MM.1S (cell line): ENCODE results near the gene DCAF6.

Experiments used
- DNase-seq: peaks from one replicate; pipeline ENCODE4 v3.0.0-alpha.2; 2015
- H2AFZ ChIP-seq: fragments of 300-600 bp; sonication (generic); 2 replicates; pipeline ENCODE4 v1.6.0; 2016; ENCODE audit warnings: antibody characterized with exemption, low read length
- H3F3A ChIP-seq: fragments of 300-600 bp; sonication (generic); 2 replicates; pipeline ENCODE4 v1.6.1; 2016; ENCODE audit warnings: mild to moderate bottlenecking, antibody characterized with exemption, low read length, moderate library complexity, mixed read lengths; ENCODE audit not compliant: insufficient read depth
- H3K27ac ChIP-seq: fragments of 300-600 bp; sonication (generic); 2 replicates; pipeline ENCODE4 v1.5.1; 2016; ENCODE audit warnings: mild to moderate bottlenecking, low read length
- H3K27me3 ChIP-seq: fragments of 300-600 bp; sonication (generic); replicated peaks from 2 replicates; pipeline ENCODE4 v1.6.0; 2016; ENCODE audit warnings: low read length; ENCODE audit not compliant: insufficient read depth
- H3K36me3 ChIP-seq: fragments of 300-600 bp; sonication (generic); replicated peaks from 2 replicates; pipeline ENCODE4 v1.6.1; 2016; ENCODE audit warnings: mild to moderate bottlenecking, low read length, mixed read lengths; ENCODE audit not compliant: insufficient read depth
- H3K4me1 ChIP-seq: fragments of 300-600 bp; sonication (generic); 2 replicates; pipeline ENCODE4 v1.6.1; 2016; ENCODE audit warnings: low read length, mixed read lengths
- H3K4me2 ChIP-seq: fragments of 300-600 bp; sonication (generic); 2 replicates; pipeline ENCODE4 v1.6.0; 2016; ENCODE audit warnings: low read depth, low read length
- H3K4me3 ChIP-seq: fragments of 300-600 bp; sonication (generic); 2 replicates; pipeline ENCODE4 v1.5.1; 2016; ENCODE audit warnings: low read length, mixed read lengths
- H3K79me2 ChIP-seq: fragments of 300-600 bp; sonication (generic); 2 replicates; pipeline ENCODE4 v1.6.1; 2016; ENCODE audit warnings: mixed run types, low read length, mixed read lengths
- H3K9ac ChIP-seq: fragments of 300-600 bp; sonication (generic); 2 replicates; pipeline ENCODE4 v1.6.1; 2016; ENCODE audit warnings: low read length, mixed read lengths
- H3K9me2 ChIP-seq: fragments of 300-600 bp; sonication (generic); replicated peaks from 2 replicates; pipeline ENCODE4 v1.6.1; 2016; ENCODE audit warnings: mild to moderate bottlenecking, low read length, mixed read lengths; ENCODE audit not compliant: insufficient read depth
- H3K9me3 ChIP-seq: fragments of 300-600 bp; sonication (generic); replicated peaks from 2 replicates; pipeline ENCODE4 v1.6.1; 2016; ENCODE audit warnings: mild to moderate bottlenecking, low read length, mixed read lengths; ENCODE audit not compliant: insufficient read depth
- H4K20me1 ChIP-seq: fragments of 300-600 bp; sonication (generic); 2 replicates; pipeline ENCODE4 v1.6.1; 2016; ENCODE audit warnings: mild to moderate bottlenecking, low read length, moderate library complexity, mixed read lengths; ENCODE audit not compliant: insufficient read depth
- CTCF ChIP-seq: fragments of 300-600 bp; sonication (generic); IDR thresholded peaks from 2 replicates; pipeline ENCODE4 v1.5.1; 2016; ENCODE audit warnings: antibody characterized with exemption, low read length, mixed read lengths
- EZH2 ChIP-seq: fragments of 300-600 bp; sonication (generic); optimal IDR thresholded peaks from 2 replicates; pipeline ENCODE3; 2017; ENCODE audit warnings: low read depth, mild to moderate bottlenecking, antibody characterized with exemption, low read length, mixed read lengths
- EZH2phosphoT487 ChIP-seq: fragments of 300-600 bp; sonication (generic); IDR thresholded peaks from 2 replicates; pipeline ENCODE4 v1.6.1; 2018; ENCODE audit warnings: antibody characterized with exemption, low read length

The DCAF6 gene

GRCh38 chr1:167916766-167917511 is 19.5 kb upstream of the DCAF6 start:
- H3K36me3 ChIP-seq: no peaks in the 10 kb centered on the region
- H2AFZ ChIP-seq: no peak overlapping the region
- no peak overlapping the region for H3K27ac ChIP-seq
- H3K4me2 ChIP-seq: no peak overlapping the region
- no peaks in the 10 kb centered on the region for H3K27me3 ChIP-seq
- no peak overlapping the region for H3K4me3 ChIP-seq
- TF ChIP-seq CTCF (no peak), EZH2 (no peak), EZH2phosphoT487 (no peak)
- no peaks in the 10 kb centered on the region for H4K20me1 ChIP-seq
- no peak overlapping the region for H3K9ac ChIP-seq
- peaks cover 3% of the 10 kb centered on the region; the same call in 1 of the 2 replicates for H3K4me1 ChIP-seq
- no peak for DNase-seq
- H3K79me2 ChIP-seq: 0 out of 2 replicates have a peak, but pooled peaks cover 4% of the 10 kb centered on the region
- H3K9me3 ChIP-seq: no peaks in the 10 kb centered on the region
- H3K9me2 ChIP-seq: no peaks in the 10 kb centered on the region
- H3F3A ChIP-seq: no peaks in the 10 kb centered on the region

DNA sequence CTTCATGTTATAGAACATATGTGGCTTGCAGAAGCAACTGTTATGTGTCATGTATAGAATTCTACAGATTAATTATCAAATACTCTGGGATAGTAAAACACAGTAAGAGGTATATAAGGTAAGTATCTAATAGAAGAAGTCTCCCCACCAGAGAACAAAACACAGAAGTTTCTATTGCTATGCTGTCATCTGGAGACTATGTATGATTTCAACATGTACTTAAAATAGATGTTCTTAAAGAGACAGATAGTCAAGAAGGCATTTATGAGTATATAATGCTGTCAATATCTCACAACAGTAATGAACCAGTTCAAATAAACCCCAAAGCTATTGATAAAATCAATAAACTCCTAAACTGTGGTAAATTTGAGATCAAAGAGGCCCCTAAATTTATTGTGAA is 14.5 kb upstream of the DCAF6 start:
- peak; percentile 31 for DNase-seq
- Histone ChIP-seq H3K9ac (no peak overlapping the region), H3F3A (0 out of 2 replicates have a peak, but pooled peaks cover 3% of the 10 kb centered on the region), H3K4me2 (peak overlapping the region; percentile 6; the same call in 1 of the 2 replicates), H3K4me3 (no peak overlapping the region), H2AFZ (no peak overlapping the region), H3K79me2 (peaks cover 18% of the 10 kb centered on the region), H3K9me3 (no peaks in the 10 kb centered on the region), H3K27me3 (no peaks in the 10 kb centered on the region), H4K20me1 (no peaks in the 10 kb centered on the region), H3K36me3 (no peaks in the 10 kb centered on the region; the same call in 1 of the 2 replicates), H3K27ac (no peak overlapping the region), H3K9me2 (no peaks in the 10 kb centered on the region), H3K4me1 (peaks cover 13% of the 10 kb centered on the region; the same call in 1 of the 2 replicates)
- TF ChIP-seq EZH2phosphoT487 (no peak), CTCF (no peak), EZH2 (no peak)

GRCh38 chr1:167922611-167923074 is 13.8 kb upstream of the DCAF6 start:
- no peak overlapping the region for H3K9ac ChIP-seq
- H3K4me2 ChIP-seq: no peak overlapping the region
- no peak for DNase-seq
- H4K20me1 ChIP-seq: no peaks in the 10 kb centered on the region
- no peaks in the 10 kb centered on the region for H3K9me2 ChIP-seq
- no peak overlapping the region for H3K27ac ChIP-seq
- H2AFZ ChIP-seq: no peak overlapping the region
- H3K4me3 ChIP-seq: no peak overlapping the region
- 0 out of 2 replicates have a peak, but pooled peaks cover 3% of the 10 kb centered on the region for H3F3A ChIP-seq
- H3K36me3 ChIP-seq: no peaks in the 10 kb centered on the region; the same call in 1 of the 2 replicates
- H3K9me3 ChIP-seq: no peaks in the 10 kb centered on the region
- H3K27me3 ChIP-seq: no peaks in the 10 kb centered on the region
- H3K79me2 ChIP-seq: peaks cover 24% of the 10 kb centered on the region
- no peak for TF ChIP-seq CTCF
- H3K4me1 ChIP-seq: peaks cover 13% of the 10 kb centered on the region; the same call in 1 of the 2 replicates
